K562 (cell line): ENCODE results near the gene FAM184B. TPM values are rescaled to one million over a fixed set of nuclear protein-coding genes. Genes with fewer than 3 reads are reported as not detected.

ENCODE experiments used
- AFF4 ChIP-seq: sonication (generic); formaldehyde crosslinking; IDR thresholded peaks from 2 replicates; pipeline ENCODE4 v1.8.0; 2023; ENCODE audit warnings: mild to moderate bottlenecking, missing genetic modification reagents
- CREB1 ChIP-seq, 2 experiments: sonication (generic) in 1 of 2; formaldehyde crosslinking in 1 of 2; IDR thresholded peaks; 2 replicates each; pipeline versions ENCODE4 v1.6.1 to v1.8.0; 2012 to 2022; ENCODE audit warnings: inconsistent platforms in 1 of 2, mild to moderate bottlenecking in 1 of 2, missing genetic modification reagents in 1 of 2, moderate library complexity in 1 of 2
- CTCF ChIP-seq, 3 experiments: IDR thresholded peaks in 2 of 3; conservative IDR thresholded peaks in 1 of 3; 2 replicates each; pipeline ENCODE4 v1.5.1; 2011 to 2012; ENCODE audit warnings: low read length in 3 of 3, mild to moderate bottlenecking in 3 of 3, control low read depth in 2 of 3, improper control_type of control experiment in 1 of 3, inconsistent platforms in 1 of 3, low read depth in 1 of 3, mixed read lengths in 1 of 3, moderate library complexity in 1 of 3; ENCODE audit not compliant: insufficient read depth in 2 of 3
- L3MBTL2 ChIP-seq: fragments of 450-650 bp; IDR thresholded peaks from 2 replicates; pipeline ENCODE4 v1.6.1; 2016; ENCODE audit warnings: mild to moderate bottlenecking, moderate library complexity
- NR2C2 ChIP-seq, 2 experiments: fragments of 200-800 bp in 1 of 2; sonication (Bioruptor generic) in 1 of 2; sonication (generic) in 1 of 2; formaldehyde crosslinking in 1 of 2; IDR thresholded peaks; 2 replicates each; pipeline versions ENCODE4 v1.6.1 to v1.8.0; 2016 to 2022; ENCODE audit warnings: mild to moderate bottlenecking in 1 of 2, missing compliant biosample characterization in 1 of 2, missing genetic modification characterization in 1 of 2, missing genetic modification reagents in 1 of 2
- POLR2B ChIP-seq: fragments of 450-650 bp; IDR thresholded peaks from 2 replicates; pipeline ENCODE4 v1.6.1; 2018; ENCODE audit warnings: low read depth; ENCODE audit not compliant: partially characterized antibody
- POLR2G ChIP-seq: fragments of 200-400 bp; formaldehyde crosslinking; IDR thresholded peaks from 2 replicates; pipeline ENCODE4 v1.6.1; 2017; ENCODE audit warnings: low read depth, mild to moderate bottlenecking, antibody characterized with exemption, low read length, moderate library complexity
- POLR3G ChIP-seq: IDR thresholded peaks from 2 replicates; pipeline ENCODE4 v1.6.1; 2011; ENCODE audit not compliant: insufficient read length, insufficient replicate concordance; ENCODE audit errors: extremely low read depth
- PURB ChIP-seq: sonication (generic); formaldehyde crosslinking; IDR thresholded peaks from 2 replicates; pipeline ENCODE4 v1.9.0; 2021; ENCODE audit warnings: low read depth, mild to moderate bottlenecking, missing genetic modification reagents
- ZBED1 ChIP-seq: IDR thresholded peaks from 2 replicates; pipeline ENCODE4 v1.6.1; 2014
- ZFP1 ChIP-seq: fragments of 450-650 bp; formaldehyde crosslinking; IDR thresholded peaks from 2 replicates; pipeline ENCODE4 v1.4.0; 2020; ENCODE audit warnings: mild to moderate bottlenecking, mixed read lengths
- ZNF121 ChIP-seq: sonication (generic); formaldehyde crosslinking; conservative IDR thresholded peaks from 2 replicates; pipeline ENCODE4 v1.8.0; 2022; ENCODE audit warnings: missing genetic modification reagents
- ZNF311 ChIP-seq: fragments of 250-450 bp; sonication (Bioruptor Pico); IDR thresholded peaks from 2 replicates; pipeline ENCODE4 v1.4.0; 2020; ENCODE audit warnings: mild to moderate bottlenecking, moderate library complexity
- ZZZ3 ChIP-seq: fragments of 450-650 bp; IDR thresholded peaks from 2 replicates; pipeline ENCODE4 v1.6.1; 2016; ENCODE audit warnings: antibody characterized with exemption, mild to moderate bottlenecking, moderate library complexity
- polyA plus RNA-seq, 8 experiments: library from polyadenylated mRNA; depleted of rRNA in 4 of 8; stranded (reverse) in 5 of 8; unstranded in 3 of 8; fragments of >200 nt; fragmentation: Nextera tagmentation in 2 of 8; fragmentation: Illumina TruSeq in 1 of 8; extraction: Ambion mirVana in 2 of 8; extraction: Trizol in 1 of 8; gene quantifications; 2 replicates each; pipeline versions ENCODE4 v1.2.1 to v1.2.3, GENCODE V29; 2011 to 2014; ENCODE audit warnings: inconsistent platforms in 1 of 8, missing spikeins in 1 of 8
- total RNA-seq, 7 experiments: library from RNA; depleted of rRNA in 6 of 7; stranded (reverse); fragments of >200 nt in 6 of 7; fragmentation: Illumina TruSeq in 2 of 7; extraction: Trizol in 2 of 7; gene quantifications; 2 replicates each; pipeline versions ENCODE4 v1.2.1 to v1.2.3, GENCODE V29; 2011 to 2021; ENCODE audit warnings: low replicate concordance in 1 of 7
- TF ChIP-seq, protein P1 (sequence below): fragments of 250-450 bp; sonication (Bioruptor Pico); IDR thresholded peaks from 2 replicates; pipeline ENCODE4 v1.4.0; 2020; ENCODE audit warnings: mild to moderate bottlenecking
- TF ChIP-seq, protein P2 (sequence below): sonication (generic); formaldehyde crosslinking; IDR thresholded peaks from 2 replicates; pipeline ENCODE4 v1.8.0; 2022; ENCODE audit warnings: missing genetic modification reagents, mild to moderate bottlenecking, borderline replicate concordance

FAM184B gene
- total and polyA plus RNA-seq, 9 of the 15 experiments (the other 6 are each of a cell fraction or from before 2014, with no cell fraction given) = not detected

DNA sequence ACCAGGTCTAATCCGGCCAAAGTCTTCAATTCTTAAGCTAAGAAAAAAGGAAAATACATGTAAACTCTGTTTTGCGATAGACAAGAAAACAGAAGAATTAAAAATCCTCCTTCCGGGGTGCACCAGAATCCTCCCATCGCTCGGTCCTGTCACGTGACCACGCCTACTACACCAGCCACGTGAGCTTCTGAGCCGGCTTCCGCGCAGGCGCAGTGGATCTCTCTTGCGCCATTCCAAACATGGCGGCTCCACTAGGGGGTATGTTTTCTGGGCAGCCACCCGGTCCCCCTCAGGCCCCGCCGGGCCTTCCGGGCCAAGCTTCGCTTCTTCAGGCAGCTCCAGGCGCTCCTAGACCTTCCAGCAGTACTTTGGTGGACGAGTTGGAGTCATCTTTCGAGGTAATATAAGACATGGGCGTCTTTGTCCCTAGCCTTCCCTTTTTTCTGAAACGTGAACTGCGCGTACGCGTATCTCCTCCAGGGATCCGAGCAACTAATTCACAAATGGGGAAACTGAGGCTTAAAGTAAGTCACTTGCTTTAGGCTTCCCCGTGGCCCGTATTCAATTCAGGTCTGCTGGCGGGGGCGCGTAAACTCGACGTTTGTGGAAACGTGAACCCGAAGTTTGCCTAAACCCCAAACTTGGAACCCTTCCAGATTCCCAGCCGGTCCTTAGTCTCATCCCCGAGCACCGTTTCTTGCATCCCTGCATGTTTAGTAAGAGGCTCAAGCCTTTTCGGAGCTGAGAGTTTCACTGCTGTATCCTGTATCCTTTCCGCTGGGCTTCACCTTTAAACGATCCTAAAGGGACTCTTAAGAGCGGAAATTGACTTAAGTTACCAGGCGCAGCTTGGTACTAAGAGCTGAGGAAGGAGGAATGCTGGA lies 166.8 kb downstream of the FAM184B start, which contains the start of gene MED28 (continued):
- peak; percentile 38 for TF ChIP-seq L3MBTL2
- TF ChIP-seq ZBED1 = no peak
- TF ChIP-seq, protein P1, sequence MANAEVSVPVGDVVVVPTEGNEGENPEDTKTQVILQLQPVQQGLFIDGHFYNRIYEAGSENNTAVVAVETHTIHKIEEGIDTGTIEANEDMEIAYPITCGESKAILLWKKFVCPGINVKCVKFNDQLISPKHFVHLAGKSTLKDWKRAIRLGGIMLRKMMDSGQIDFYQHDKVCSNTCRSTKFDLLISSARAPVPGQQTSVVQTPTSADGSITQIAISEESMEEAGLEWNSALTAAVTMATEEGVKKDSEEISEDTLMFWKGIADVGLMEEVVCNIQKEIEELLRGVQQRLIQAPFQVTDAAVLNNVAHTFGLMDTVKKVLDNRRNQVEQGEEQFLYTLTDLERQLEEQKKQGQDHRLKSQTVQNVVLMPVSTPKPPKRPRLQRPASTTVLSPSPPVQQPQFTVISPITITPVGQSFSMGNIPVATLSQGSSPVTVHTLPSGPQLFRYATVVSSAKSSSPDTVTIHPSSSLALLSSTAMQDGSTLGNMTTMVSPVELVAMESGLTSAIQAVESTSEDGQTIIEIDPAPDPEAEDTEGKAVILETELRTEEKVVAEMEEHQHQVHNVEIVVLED (CRISPR knock-in tag) = 0 out of 2 replicates have a peak, but pooled peaks have one; percentile 49
- TF ChIP-seq POLR2B = peak; percentile 93
- TF ChIP-seq, protein P2, sequence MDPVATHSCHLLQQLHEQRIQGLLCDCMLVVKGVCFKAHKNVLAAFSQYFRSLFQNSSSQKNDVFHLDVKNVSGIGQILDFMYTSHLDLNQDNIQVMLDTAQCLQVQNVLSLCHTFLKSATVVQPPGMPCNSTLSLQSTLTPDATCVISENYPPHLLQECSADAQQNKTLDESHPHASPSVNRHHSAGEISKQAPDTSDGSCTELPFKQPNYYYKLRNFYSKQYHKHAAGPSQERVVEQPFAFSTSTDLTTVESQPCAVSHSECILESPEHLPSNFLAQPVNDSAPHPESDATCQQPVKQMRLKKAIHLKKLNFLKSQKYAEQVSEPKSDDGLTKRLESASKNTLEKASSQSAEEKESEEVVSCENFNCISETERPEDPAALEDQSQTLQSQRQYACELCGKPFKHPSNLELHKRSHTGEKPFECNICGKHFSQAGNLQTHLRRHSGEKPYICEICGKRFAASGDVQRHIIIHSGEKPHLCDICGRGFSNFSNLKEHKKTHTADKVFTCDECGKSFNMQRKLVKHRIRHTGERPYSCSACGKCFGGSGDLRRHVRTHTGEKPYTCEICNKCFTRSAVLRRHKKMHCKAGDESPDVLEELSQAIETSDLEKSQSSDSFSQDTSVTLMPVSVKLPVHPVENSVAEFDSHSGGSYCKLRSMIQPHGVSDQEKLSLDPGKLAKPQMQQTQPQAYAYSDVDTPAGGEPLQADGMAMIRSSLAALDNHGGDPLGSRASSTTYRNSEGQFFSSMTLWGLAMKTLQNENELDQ = 0 out of 2 replicates have a peak, but pooled peaks have one; percentile 14
- no peak for TF ChIP-seq NR2C2 (CRISPR knock-in tag; IDR thresholded peaks at IDR 0.05)
- TF ChIP-seq NR2C2 (tag; IDR thresholded peaks at IDR 0.05) = peak; percentile 41; the same call in 1 of the 2 replicates
- TF ChIP-seq POLR3G = no peak
- no peak for TF ChIP-seq ZNF311 (CRISPR knock-in tag)
- TF ChIP-seq ZFP1 (CRISPR knock-in tag) = no peak
- peak; percentile 91 for TF ChIP-seq AFF4 (CRISPR knock-in tag)
- no peak for TF ChIP-seq PURB (CRISPR knock-in tag)
- TF ChIP-seq CREB1 (IDR thresholded peaks at IDR 0.05) = peak; percentile 25; the same call in 1 of the 2 replicates
- TF ChIP-seq CREB1 (CRISPR knock-in tag; IDR thresholded peaks at IDR 0.05) = no peak
- TF ChIP-seq CTCF (IDR thresholded peaks at IDR 0.05 in 2 of 3, conservative IDR thresholded peaks at IDR 0.05 in 1 of 3; ENCODE audit: insufficient read depth in 2 of 3, low read depth in 1 of 3, low read length in 3 of 3) = 0 out of 6 replicates have a peak, but pooled peaks of 1 of the 3 experiments have one; percentile 17
- TF ChIP-seq ZNF121 (CRISPR knock-in tag) = no peak
- TF ChIP-seq POLR2G = peak; percentile 85
- no peak for TF ChIP-seq ZZZ3
